Activated CD8-positive, alpha-beta T cell treated with anti-CD3 and anti-CD28 coated beads for 36 hours (primary cell): Measurements from ENCODE around the gene INPP4B. TPM values are rescaled to one million over a fixed set of nuclear protein-coding genes. Genes with fewer than 3 reads are reported as not detected.

Source experiments
- ATAC-seq: fragments of 200-7000 bp; cut with Tn5 transposase; one replicate; pipeline ENCODE4 v1.10.0; 2021; ENCODE audit warnings: mild to moderate bottlenecking, moderate library complexity
- CTCF ChIA-PET: fragments of 350-600 bp; sonication (Branson Sonifier 250); formaldehyde crosslinking; loops from one replicate; lab custom pipeline; 2021; ENCODE audit warnings: antibody characterized with exemption; lab: Charles Lee
- POLR2A ChIA-PET: fragments of 350-600 bp; sonication (Branson Sonifier 250); formaldehyde crosslinking; loops from one replicate; lab custom pipeline; 2021; ENCODE audit warnings: antibody characterized with exemption; lab: Charles Lee
- DNase-seq: peaks from one replicate; pipeline ENCODE4 v3.0.0-alpha.2; 2020
- H3K27ac Mint-ChIP-seq: one replicate; pipeline ENCODE4 v1.8.0; 2021; ENCODE audit warnings: mild to moderate bottlenecking, mixed read lengths
- H3K27me3 Mint-ChIP-seq: one replicate; pipeline ENCODE4 v1.8.0; 2021; ENCODE audit warnings: mixed read lengths
- H3K36me3 Mint-ChIP-seq: one replicate; pipeline ENCODE4 v1.8.0; 2021; ENCODE audit warnings: low read depth, mixed read lengths
- H3K4me1 Mint-ChIP-seq: one replicate; pipeline ENCODE4 v1.8.0; 2021; ENCODE audit warnings: low read depth, mixed read lengths
- H3K4me3 Mint-ChIP-seq: one replicate; pipeline ENCODE4 v1.8.0; 2021; ENCODE audit warnings: mild to moderate bottlenecking, moderate library complexity, mixed read lengths
- H3K9me3 Mint-ChIP-seq: one replicate; pipeline ENCODE4 v1.8.0; 2021; ENCODE audit warnings: mixed read lengths
- CTCF ChIP-seq: fragments of 200-600 bp; IDR thresholded peaks from one replicate; pipeline ENCODE4 v1.8.0; 2022; ENCODE audit warnings: antibody characterized with exemption, mild to moderate bottlenecking
- intact Hi-C: fragments of 100-400 bp; cut with micrococcal nuclease; formaldehyde crosslinking; loops from one replicate; pipeline ENCODE4 v1.10.0; 2022
- total RNA-seq, 2 experiments: library from RNA; stranded (reverse); gene quantifications; one replicate each; pipeline ENCODE4 v1.2.3, GENCODE V29; 2021

Gene INPP4B
- total RNA-seq, 2 experiments from 2014 or later = 46.1 to 46.9 TPM

GRCh38 chr4:142358656-142359055 lies 487.4 kb downstream of the INPP4B start:
- POLR2A ChIA-PET = interaction anchor here (1.0 kb wide), 1 partner anchor 40 kb away, joined by 3 read pairs; no protein-coding TSS in a partner anchor
- DNase-seq = no peak
- Mint-ChIP-seq H3K27ac (peak overlapping the region; percentile 75), H3K27me3 (no peaks in the 10 kb centered on the region), H3K36me3 (peaks cover 40% of the 10 kb centered on the region), H3K4me1 (peaks cover 80% of the 10 kb centered on the region), H3K4me3 (no peak overlapping the region), H3K9me3 (peaks cover 13% of the 10 kb centered on the region)
- CTCF ChIA-PET = interaction anchor here (0.6 to 1.1 kb wide), 3 partner anchors 17 to 76 kb away, joined by 3 read pairs; no protein-coding TSS in a partner anchor
- intact Hi-C loops = loop anchor here (5.0 to 10.0 kb wide), 3 partner anchors 49 to 486 kb away; partner anchors contain the start of gene INPP4B
- TF ChIP-seq CTCF = no peak
- ATAC-seq = no peak

GRCh38 chr4:142356801-142357200 lies 489.3 kb downstream of the INPP4B start:
- intact Hi-C loops = loop anchor here (5.0 to 10.0 kb wide), 3 partner anchors 50 to 488 kb away; partner anchors contain the start of gene INPP4B
- H3K27me3 Mint-ChIP-seq = no peaks in the 10 kb centered on the region
- no peak overlapping the region for H3K4me3 Mint-ChIP-seq
- ATAC-seq (peak; percentile 31), DNase-seq (peak; percentile 32)
- H3K9me3 Mint-ChIP-seq = peaks cover 6% of the 10 kb centered on the region
- peaks cover 88% of the 10 kb centered on the region for H3K4me1 Mint-ChIP-seq
- no peak for TF ChIP-seq CTCF
- ChIA-PET POLR2A (interaction anchor here (0.7 to 2.6 kb wide), 8 partner anchors 8 to 61 kb away, joined by 3 to 9 read pairs (median 4); no protein-coding TSS in a partner anchor), CTCF (interaction anchor here (0.7 to 6.3 kb wide), 6 partner anchors 10 to 74 kb away, joined by 3 to 60 read pairs (median 5); no protein-coding TSS in a partner anchor)
- H3K36me3 Mint-ChIP-seq = peaks cover 26% of the 10 kb centered on the region
- H3K27ac Mint-ChIP-seq = peak overlapping the region; percentile 84

GRCh38 chr4:142356118-142356759 lies 489.9 kb downstream of the INPP4B start:
- H3K9me3 Mint-ChIP-seq = peaks cover 6% of the 10 kb centered on the region
- POLR2A ChIA-PET = interaction anchor here (0.7 to 2.6 kb wide), 8 partner anchors 9 to 61 kb away, joined by 3 to 9 read pairs (median 4); no protein-coding TSS in a partner anchor
- H3K36me3 Mint-ChIP-seq = peaks cover 25% of the 10 kb centered on the region
- intact Hi-C loops = loop anchor here (5.0 to 10.0 kb wide), 3 partner anchors 51 to 489 kb away; partner anchors contain the start of gene INPP4B
- H3K4me1 Mint-ChIP-seq = peaks cover 91% of the 10 kb centered on the region
- ATAC-seq = no peak
- no peak overlapping the region for H3K4me3 Mint-ChIP-seq
- no peak for DNase-seq
- no peaks in the 10 kb centered on the region for H3K27me3 Mint-ChIP-seq
- H3K27ac Mint-ChIP-seq = peak overlapping the region; percentile 84
- CTCF ChIA-PET = interaction anchor here (1.0 to 6.3 kb wide), 6 partner anchors 10 to 73 kb away, joined by 3 to 60 read pairs (median 12); no protein-coding TSS in a partner anchor
- no peak for TF ChIP-seq CTCF

GRCh38 chr4:142355421-142355930 lies 490.6 kb downstream of the INPP4B start:
- ChIA-PET CTCF (interaction anchor here (1.0 to 6.3 kb wide), 15 partner anchors 11 to 388 kb away, joined by 3 to 60 read pairs (median 5); no protein-coding TSS in a partner anchor), POLR2A (interaction anchor here (0.6 to 2.6 kb wide), 6 partner anchors 11 to 61 kb away, joined by 3 to 9 read pairs (median 4); no protein-coding TSS in a partner anchor)
- no peak for TF ChIP-seq CTCF
- ATAC-seq = peak; percentile 9
- DNase-seq = no peak
- Mint-ChIP-seq H3K9me3 (peaks cover 4% of the 10 kb centered on the region), H3K4me1 (peaks cover 92% of the 10 kb centered on the region), H3K27me3 (no peaks in the 10 kb centered on the region), H3K27ac (peak overlapping the region; percentile 84), H3K4me3 (peak overlapping the region; percentile 14), H3K36me3 (peaks cover 22% of the 10 kb centered on the region)
- intact Hi-C loops = loop anchor here (5.0 to 10.0 kb wide), 3 partner anchors 52 to 489 kb away; partner anchors contain the start of gene INPP4B
